ENCODE data around the gene FHOD3.

Gene FHOD3

GRCh38 chr18:36623091-36623490, 325.6 kb downstream of the FHOD3 start:
- no peak overlapping the region for H2AFZ ChIP-seq (ENCODE audit: low read length)
- no peaks in the 10 kb centered on the region for H3K36me3 ChIP-seq (ENCODE audit: insufficient read depth, low read length)
- no peak for TF ChIP-seq EZH2phosphoT487 (IDR thresholded peaks at IDR 0.05; ENCODE audit: borderline replicate concordance)
- TF ChIP-seq CTCF (conservative IDR thresholded peaks at IDR 0.05; ENCODE audit: low read length): no peak
- H4K20me1 ChIP-seq (ENCODE audit: insufficient read depth, low read length, poor library complexity, severe bottlenecking): no peaks in the 10 kb centered on the region
- H3F3A ChIP-seq (ENCODE audit: low read depth): no peaks in the 10 kb centered on the region
- no peaks in the 10 kb centered on the region for H3K27me3 ChIP-seq (ENCODE audit: insufficient read depth, low read length, poor library complexity, severe bottlenecking)
- H3K4me2 ChIP-seq (ENCODE audit: low read depth, low read length, poor library complexity, severe bottlenecking): no peak overlapping the region
- H3K4me1 ChIP-seq (ENCODE audit: insufficient read depth, low read length, poor library complexity, severe bottlenecking): no peaks in the 10 kb centered on the region
- H3K4me3 ChIP-seq (ENCODE audit: low read length, poor library complexity, severe bottlenecking): no peak overlapping the region
- H3K79me2 ChIP-seq (ENCODE audit: insufficient read depth, low read length): no peaks in the 10 kb centered on the region
- H3K9me2 ChIP-seq (replicated peaks; ENCODE audit: low read depth, low read length): no peaks in the 10 kb centered on the region
- H3K9me3 ChIP-seq (ENCODE audit: insufficient read depth, low read depth, low read length): no peaks in the 10 kb centered on the region
- H3K9ac ChIP-seq (ENCODE audit: low read depth, low read length, poor library complexity, severe bottlenecking): no peak overlapping the region

- Histone ChIP-seq H3K4me1 (ENCODE audit: insufficient read depth, low read length, poor library complexity, severe bottlenecking) (no peaks in the 10 kb centered on the region), H3F3A (ENCODE audit: low read depth) (no peaks in the 10 kb centered on the region), H3K27me3 (ENCODE audit: insufficient read depth, low read length, poor library complexity, severe bottlenecking) (no peaks in the 10 kb centered on the region), H3K9ac (ENCODE audit: low read depth, low read length, poor library complexity, severe bottlenecking) (no peak overlapping the region), H3K9me3 (ENCODE audit: insufficient read depth, low read depth, low read length) (no peaks in the 10 kb centered on the region), H4K20me1 (ENCODE audit: insufficient read depth, low read length, poor library complexity, severe bottlenecking) (no peaks in the 10 kb centered on the region), H3K4me2 (ENCODE audit: low read depth, low read length, poor library complexity, severe bottlenecking) (no peak overlapping the region), H3K4me3 (ENCODE audit: low read length, poor library complexity, severe bottlenecking) (no peak overlapping the region), H3K9me2 (replicated peaks; ENCODE audit: low read depth, low read length) (no peaks in the 10 kb centered on the region), H2AFZ (ENCODE audit: low read length) (no peak overlapping the region), H3K36me3 (ENCODE audit: insufficient read depth, low read length) (no peaks in the 10 kb centered on the region), H3K79me2 (ENCODE audit: insufficient read depth, low read length) (no peaks in the 10 kb centered on the region)
- TF ChIP-seq CTCF (conservative IDR thresholded peaks at IDR 0.05; ENCODE audit: low read length) (no peak), EZH2phosphoT487 (IDR thresholded peaks at IDR 0.05; ENCODE audit: borderline replicate concordance) (no peak)
Observed at GRCh38 chr18:36623681-36624190, 326.2 kb downstream of the FHOD3 start.

GRCh38 chr18:36624451-36625167, 327.1 kb downstream of the FHOD3 start:
- Histone ChIP-seq H2AFZ (ENCODE audit: low read length) (no peak overlapping the region), H3K36me3 (ENCODE audit: insufficient read depth, low read length) (no peaks in the 10 kb centered on the region), H3K9me2 (replicated peaks; ENCODE audit: low read depth, low read length) (no peaks in the 10 kb centered on the region), H4K20me1 (ENCODE audit: insufficient read depth, low read length, poor library complexity, severe bottlenecking) (no peaks in the 10 kb centered on the region), H3K4me1 (ENCODE audit: insufficient read depth, low read length, poor library complexity, severe bottlenecking) (no peaks in the 10 kb centered on the region), H3K4me2 (ENCODE audit: low read depth, low read length, poor library complexity, severe bottlenecking) (no peak overlapping the region), H3K9ac (ENCODE audit: low read depth, low read length, poor library complexity, severe bottlenecking) (no peak overlapping the region), H3K9me3 (ENCODE audit: insufficient read depth, low read depth, low read length) (no peaks in the 10 kb centered on the region), H3K27me3 (ENCODE audit: insufficient read depth, low read length, poor library complexity, severe bottlenecking) (no peaks in the 10 kb centered on the region), H3K79me2 (ENCODE audit: insufficient read depth, low read length) (no peaks in the 10 kb centered on the region), H3K4me3 (ENCODE audit: low read length, poor library complexity, severe bottlenecking) (no peak overlapping the region), H3F3A (ENCODE audit: low read depth) (no peaks in the 10 kb centered on the region)
- TF ChIP-seq EZH2phosphoT487 (IDR thresholded peaks at IDR 0.05; ENCODE audit: borderline replicate concordance) (no peak), CTCF (conservative IDR thresholded peaks at IDR 0.05; ENCODE audit: low read length) (no peak; the same call in 1 of the 2 replicates)
